Melanocyte of skin (primary cell): ENCODE measurements around the gene PCDHA11. TPM values are rescaled to one million over a fixed set of nuclear protein-coding genes. Genes with fewer than 3 reads are reported as not detected.

Experiments used
- total RNA-seq, 2 donors: library from RNA; depleted of rRNA; stranded (reverse); fragments of >200 nt; gene quantifications; 2 replicates each; pipeline ENCODE4 v1.2.3, GENCODE V29; 2012

PCDHA11 gene, protein sequence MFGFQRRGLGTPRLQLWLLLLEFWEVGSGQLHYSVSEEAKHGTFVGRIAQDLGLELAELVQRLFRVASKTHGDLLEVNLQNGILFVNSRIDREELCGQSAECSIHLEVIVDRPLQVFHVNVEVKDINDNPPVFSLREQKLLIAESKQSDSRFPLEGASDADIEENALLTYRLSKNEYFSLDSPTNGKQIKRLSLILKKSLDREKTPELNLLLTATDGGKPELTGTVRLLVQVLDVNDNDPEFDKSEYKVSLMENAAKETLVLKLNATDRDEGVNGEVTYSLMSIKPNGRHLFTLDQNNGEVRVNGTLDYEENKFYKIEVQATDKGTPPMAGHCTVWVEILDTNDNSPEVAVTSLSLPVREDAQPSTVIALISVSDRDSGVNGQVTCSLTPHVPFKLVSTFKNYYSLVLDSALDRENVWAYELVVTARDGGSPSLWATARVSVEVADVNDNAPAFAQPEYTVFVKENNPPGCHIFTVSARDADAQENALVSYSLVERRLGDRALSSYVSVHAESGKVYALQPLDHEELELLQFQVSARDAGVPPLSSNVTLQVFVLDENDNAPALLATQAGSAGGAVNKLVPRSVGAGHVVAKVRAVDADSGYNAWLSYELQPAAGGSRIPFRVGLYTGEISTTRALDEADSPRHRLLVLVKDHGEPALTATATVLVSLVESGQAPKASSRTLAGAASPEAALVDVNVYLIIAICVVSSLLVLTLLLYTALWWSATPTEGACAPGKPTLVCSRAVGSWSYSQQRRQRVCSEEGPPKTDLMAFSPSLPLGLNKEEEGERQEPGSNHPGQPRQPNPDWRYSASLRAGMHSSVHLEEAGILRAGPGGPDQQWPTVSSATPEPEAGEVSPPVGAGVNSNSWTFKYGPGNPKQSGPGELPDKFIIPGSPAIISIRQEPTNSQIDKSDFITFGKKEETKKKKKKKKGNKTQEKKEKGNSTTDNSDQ
- under 1 TPM in 1 of 2 donors, not detected in 1; under 0.01 TPM for total RNA-seq

GRCh38 chr5:140868721-140869554 is at the start of gene PCDHA11:
Gene PCDHA11, plus strand, starts transcription at chr5:140868957. Its CDS starts 147 bp downstream, at chr5:140869104.

DNA sequence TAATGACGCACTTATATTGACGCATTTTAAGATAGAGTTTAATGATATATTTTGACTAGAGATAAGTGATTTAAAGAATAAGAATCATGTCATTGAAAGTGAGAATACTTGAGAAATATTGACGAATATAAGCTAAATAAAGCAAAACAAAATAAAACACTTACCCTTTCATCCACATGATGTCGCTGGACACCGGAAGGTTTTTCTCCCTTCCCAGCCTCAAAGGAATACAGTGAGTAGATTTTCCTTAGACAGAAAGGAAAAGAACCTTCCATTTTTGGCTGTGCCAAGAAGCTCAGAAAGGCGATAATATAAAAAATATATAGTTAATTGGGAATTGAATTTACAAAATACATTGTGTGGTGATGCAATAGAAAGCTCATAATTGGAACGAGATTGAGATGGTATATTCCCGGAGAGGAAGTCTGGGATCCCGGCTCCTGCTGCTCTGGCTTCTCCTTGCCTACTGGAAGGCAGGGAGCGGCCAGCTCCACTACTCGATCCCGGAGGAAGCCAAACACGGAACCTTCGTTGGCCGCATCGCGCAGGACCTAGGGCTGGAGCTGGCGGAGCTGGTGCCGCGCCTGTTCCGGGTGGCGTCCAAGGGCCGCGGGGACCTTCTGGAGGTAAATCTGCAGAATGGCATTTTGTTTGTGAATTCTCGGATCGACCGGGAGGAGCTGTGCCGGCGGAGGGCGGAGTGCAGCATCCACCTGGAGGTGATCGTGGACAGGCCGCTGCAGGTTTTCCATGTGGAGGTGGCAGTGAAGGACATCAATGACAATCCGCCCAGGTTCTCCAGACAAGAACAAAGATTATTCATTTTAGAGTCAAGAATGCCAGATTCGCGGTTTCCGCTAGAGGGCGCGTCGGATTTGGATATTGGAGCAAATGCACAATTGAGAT is 47.1 kb upstream of the PCDHA11 start, which contains the start of gene PCDHA5:
Gene PCDHA5, plus strand, starts transcription at position 239 of the 906 bp plus-strand sequence.

DNA sequence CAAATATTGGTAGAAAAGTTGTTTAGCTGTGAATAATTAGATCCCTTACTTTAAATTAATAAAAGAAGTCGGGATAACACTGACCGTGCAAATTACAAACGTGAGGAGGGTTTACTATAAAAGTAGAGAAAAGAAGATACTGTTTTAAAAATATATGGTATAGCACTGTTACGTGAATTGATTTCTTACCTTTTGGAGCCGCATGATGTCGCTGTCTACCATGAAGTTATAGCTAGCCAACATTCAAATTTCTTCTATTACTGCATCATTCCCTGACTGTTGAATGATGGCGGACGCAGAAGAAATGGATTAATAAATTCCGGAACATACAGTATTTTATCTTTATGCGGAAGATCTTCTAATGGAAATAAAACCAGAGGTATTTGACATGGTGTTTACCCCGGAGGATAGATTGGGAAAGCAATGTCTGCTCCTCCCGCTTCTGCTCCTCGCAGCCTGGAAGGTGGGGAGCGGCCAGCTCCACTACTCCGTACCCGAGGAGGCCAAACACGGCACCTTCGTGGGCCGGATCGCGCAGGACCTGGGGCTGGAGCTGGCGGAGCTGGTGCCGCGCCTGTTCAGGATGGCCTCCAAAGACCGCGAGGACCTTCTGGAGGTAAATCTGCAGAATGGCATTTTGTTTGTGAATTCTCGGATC is 40.9 kb upstream of the PCDHA11 start, which contains the start of gene PCDHA6:
Gene PCDHA6, plus strand, starts transcription at position 257 of the 658 bp plus-strand sequence. Its CDS starts 132 bp downstream, at position 389.

GRCh38 chr5:140833993-140834392 is 34.8 kb upstream of the PCDHA11 start, which contains the start of gene PCDHA7:
Gene PCDHA7, plus strand, starts transcription at chr5:140834269. Its CDS starts 115 bp downstream, at chr5:140834384.

GRCh38 chr5:140840978-140841962 is 27.5 kb upstream of the PCDHA11 start, which contains the start of gene PCDHA8:
Gene PCDHA8, plus strand, starts transcription at chr5:140841187. Its CDS starts 135 bp downstream, at chr5:140841322.

DNA sequence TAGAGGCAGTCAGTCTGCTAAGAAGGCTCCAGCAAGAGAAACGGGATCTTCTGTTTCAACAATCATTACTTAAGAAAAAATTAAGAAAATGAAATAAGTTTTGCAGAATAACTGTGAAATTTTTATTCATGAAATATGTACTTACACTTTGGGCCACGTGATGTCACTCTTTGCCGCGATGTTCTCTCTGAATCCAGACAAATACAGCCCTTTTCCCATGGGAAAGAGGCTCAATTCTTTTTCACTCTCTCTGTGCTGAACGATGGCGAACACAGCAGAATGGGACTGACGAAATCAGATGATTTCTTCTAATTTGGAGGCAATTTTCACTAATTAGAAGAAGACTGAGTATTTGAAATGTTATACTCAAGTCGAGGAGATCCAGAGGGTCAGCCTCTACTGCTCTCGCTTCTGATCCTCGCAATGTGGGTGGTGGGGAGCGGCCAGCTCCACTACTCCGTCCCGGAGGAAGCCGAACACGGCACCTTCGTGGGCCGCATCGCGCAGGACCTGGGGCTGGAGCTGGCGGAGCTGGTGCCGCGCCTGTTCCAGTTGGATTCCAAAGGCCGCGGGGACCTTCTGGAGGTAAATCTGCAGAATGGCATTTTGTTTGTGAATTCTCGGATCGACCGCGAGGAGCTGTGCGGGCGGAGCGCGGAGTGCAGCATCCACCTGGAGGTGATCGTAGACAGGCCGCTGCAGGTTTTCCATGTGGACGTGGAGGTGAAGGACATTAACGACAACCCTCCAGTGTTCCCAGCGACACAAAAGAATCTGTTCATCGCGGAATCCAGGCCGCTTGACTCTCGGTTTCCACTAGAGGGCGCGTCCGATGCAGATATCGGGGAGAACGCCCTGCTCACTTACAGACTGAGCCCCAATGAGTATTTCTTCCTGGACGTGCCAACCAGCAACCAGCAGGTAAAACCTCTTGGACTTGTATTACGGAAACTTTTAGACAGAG is 20.3 kb upstream of the PCDHA11 start, which contains the start of gene PCDHA9:
Gene PCDHA9, plus strand, starts transcription at position 244 of the 964 bp plus-strand sequence. Its CDS starts 114 bp downstream, at position 358.

DNA sequence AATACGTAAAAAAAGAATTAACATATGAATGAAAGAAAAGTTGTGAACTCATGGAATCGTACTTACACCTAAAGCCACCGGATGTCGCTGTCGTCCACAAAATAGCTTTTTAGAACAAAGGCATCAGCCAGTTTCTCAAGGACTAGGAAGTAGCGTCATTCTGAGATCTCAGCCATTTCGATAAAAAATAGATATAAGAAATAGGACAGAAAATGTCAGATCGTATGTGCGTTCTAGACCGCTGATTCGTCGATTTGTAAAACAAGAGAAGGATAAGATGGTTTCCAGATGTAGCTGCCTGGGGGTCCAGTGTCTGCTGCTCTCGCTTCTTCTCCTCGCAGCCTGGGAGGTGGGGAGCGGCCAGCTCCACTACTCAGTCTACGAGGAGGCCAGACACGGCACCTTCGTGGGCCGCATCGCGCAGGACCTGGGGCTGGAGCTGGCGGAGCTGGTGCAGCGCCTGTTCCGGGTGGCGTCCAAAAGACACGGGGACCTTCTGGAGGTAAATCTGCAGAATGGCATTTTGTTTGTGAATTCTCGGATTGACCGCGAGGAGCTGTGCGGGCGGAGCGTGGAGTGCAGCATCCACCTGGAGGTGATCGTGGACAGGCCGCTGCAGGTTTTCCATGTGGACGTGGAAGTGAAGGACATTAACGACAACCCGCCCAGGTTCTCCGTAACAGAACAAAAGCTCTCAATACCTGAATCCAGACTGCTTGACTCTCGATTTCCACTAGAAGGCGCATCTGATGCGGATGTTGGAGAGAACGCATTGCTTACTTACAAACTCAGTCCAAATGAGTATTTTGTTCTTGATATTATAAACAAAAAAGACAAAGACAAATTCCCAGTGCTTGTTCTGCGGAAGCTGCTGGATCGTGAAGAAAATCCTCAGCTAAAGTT is 12.7 kb upstream of the PCDHA11 start, which contains the start of gene PCDHA10:
Gene PCDHA10, plus strand, starts transcription at position 126 of the 903 bp plus-strand sequence. Its CDS starts 152 bp downstream, at position 278.

DNA sequence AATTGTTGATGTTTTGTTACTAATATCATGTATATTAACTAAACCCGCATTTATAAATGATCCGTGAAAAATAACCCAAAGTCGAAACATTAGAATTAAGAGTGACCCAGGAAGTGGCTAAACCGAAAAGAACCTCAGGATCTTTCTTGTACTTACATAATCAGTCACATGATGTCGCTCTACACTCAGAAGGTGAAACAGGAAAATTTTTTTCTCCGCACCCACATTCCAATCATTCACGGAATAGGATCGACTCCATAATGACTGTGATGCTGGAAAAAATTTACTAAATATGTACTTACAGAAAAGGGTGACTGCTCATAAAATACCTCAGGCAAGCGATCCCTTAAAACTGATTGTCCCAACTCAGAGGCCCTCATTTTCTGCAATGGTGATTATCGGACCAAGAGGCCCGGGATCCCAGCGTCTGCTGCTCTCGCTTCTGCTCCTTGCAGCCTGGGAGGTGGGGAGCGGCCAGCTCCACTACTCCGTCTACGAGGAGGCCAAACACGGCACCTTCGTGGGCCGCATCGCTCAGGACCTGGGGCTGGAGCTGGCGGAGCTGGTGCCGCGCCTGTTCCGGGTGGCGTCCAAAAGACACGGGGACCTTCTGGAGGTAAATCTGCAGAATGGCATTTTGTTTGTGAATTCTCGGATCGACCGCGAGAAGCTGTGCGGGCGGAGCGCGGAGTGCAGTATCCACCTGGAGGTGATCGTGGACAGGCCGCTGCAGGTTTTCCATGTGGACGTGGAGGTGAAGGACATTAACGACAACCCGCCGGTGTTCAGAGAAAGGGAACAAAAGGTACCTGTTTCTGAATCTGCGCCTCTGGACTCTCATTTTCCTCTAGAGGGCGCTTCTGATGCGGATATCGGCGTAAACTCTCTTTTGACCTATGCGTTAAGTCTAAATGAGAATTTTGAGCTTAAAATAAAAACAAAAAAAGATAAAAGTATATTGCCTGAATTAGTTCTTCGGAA is 6.6 kb downstream of the PCDHA11 start, which contains the start of gene PCDHA12:
Gene PCDHA12, plus strand, starts transcription at position 224 of the 981 bp plus-strand sequence. Its CDS starts 165 bp downstream, at position 389.

GRCh38 chr5:140881889-140882590 is 13.3 kb downstream of the PCDHA11 start, which contains the start of gene PCDHA13:
Gene PCDHA13, plus strand, starts transcription at chr5:140882124. Its CDS starts 145 bp downstream, at chr5:140882269.

Other genes with a start within 250 kb of the PCDHA11 start
- 1 to 10 TPM; 1.3 to 3.4 TPM for gene CD14, start 235.8 kb upstream of the PCDHA11 start, total RNA-seq
- 10 to 100 TPM; 12.7 to 14.8 TPM for gene TMCO6, start 229.5 kb upstream of the PCDHA11 start, total RNA-seq
- 10 to 100 TPM; 41.6 to 48.0 TPM for gene NDUFA2, start 221.3 kb upstream of the PCDHA11 start, total RNA-seq
- 10 to 100 TPM; 84.3 to 95.2 TPM for gene IK, start 221.1 kb upstream of the PCDHA11 start, total RNA-seq
- 10 to 100 TPM; 32.3 to 50.3 TPM for gene WDR55, start 204.1 kb upstream of the PCDHA11 start, total RNA-seq
- gene DND1, start 195.4 kb upstream of the PCDHA11 start, total RNA-seq: under 1 TPM; 0.34 to 1.00 TPM
- 10 to 100 TPM; 41.0 to 68.9 TPM for gene HARS1, start 177.6 kb upstream of the PCDHA11 start, total RNA-seq
- gene HARS2, start 177.5 kb upstream of the PCDHA11 start, total RNA-seq: 10 to 100 TPM; 24.1 to 29.0 TPM
- 10 to 100 TPM; 23.4 to 37.0 TPM for gene ZMAT2, start 168.5 kb upstream of the PCDHA11 start, total RNA-seq
- not detected for gene PCDHA1, start 82.8 kb upstream of the PCDHA11 start, total RNA-seq
- gene PCDHA2, start 74.1 kb upstream of the PCDHA11 start, total RNA-seq: not detected
- under 1 TPM in 1 of 2 donors, not detected in 1; under 0.01 TPM for gene PCDHA3, start 67.9 kb upstream of the PCDHA11 start, total RNA-seq
- gene PCDHA4, start 61.9 kb upstream of the PCDHA11 start, total RNA-seq: under 1 TPM; under 0.01 TPM
- under 1 TPM; under 0.01 TPM for gene PCDHA5, start 47.3 kb upstream of the PCDHA11 start, total RNA-seq
- gene PCDHA6, start 41.0 kb upstream of the PCDHA11 start, total RNA-seq: under 1 TPM in 1 of 2 donors, not detected in 1; 0.34 TPM
- not detected for gene PCDHA7, start 34.7 kb upstream of the PCDHA11 start, total RNA-seq
- not detected for gene PCDHA8, start 27.8 kb upstream of the PCDHA11 start, total RNA-seq
- not detected for gene PCDHA9, start 20.6 kb upstream of the PCDHA11 start, total RNA-seq
- gene PCDHA10, start 13.1 kb upstream of the PCDHA11 start, total RNA-seq: under 1 TPM in 1 of 2 donors, not detected in 1; 0.69 TPM
- not detected for gene PCDHA12, start 6.4 kb downstream of the PCDHA11 start, total RNA-seq
- under 1 TPM in 1 of 2 donors, not detected in 1; under 0.01 TPM for gene PCDHA13, start 13.2 kb downstream of the PCDHA11 start, total RNA-seq
- gene PCDHAC1, start 57.3 kb downstream of the PCDHA11 start, total RNA-seq: under 1 TPM in 1 of 2 donors, not detected in 1; 0.34 TPM
- under 1 TPM in 1 of 2 donors, not detected in 1; 0.69 TPM for gene PCDHAC2, start 97.5 kb downstream of the PCDHA11 start, total RNA-seq
- not detected for gene PCDHB1, start 182.4 kb downstream of the PCDHA11 start, total RNA-seq
- gene PCDHB2, start 225.7 kb downstream of the PCDHA11 start, total RNA-seq: under 1 TPM; under 0.01 to 0.34 TPM
- under 1 TPM in 1 of 2 donors, not detected in 1; under 0.01 TPM for gene PCDHB3, start 231.5 kb downstream of the PCDHA11 start, total RNA-seq